HG02610 (cell line): ENCODE data around the gene PPP1R3F.

ENCODE experiments used
- ATAC-seq: cut with Tn5 transposase; IDR thresholded peaks from one replicate; pipeline ENCODE4 v1.9.1; 2021; ENCODE audit warnings: mild to moderate bottlenecking, moderate library complexity; ENCODE audit not compliant: unreplicated experiment

The PPP1R3F gene

GRCh38 chrX:49247916-49248811, 21.4 kb upstream of the PPP1R3F start:
- no peak for ATAC-seq

- ATAC-seq, result no peak
These were observed 20.5 kb upstream of the PPP1R3F start for GRCh38 chrX:49249071-49249470.

GRCh38 chrX:49249616-49250015, 20.0 kb upstream of the PPP1R3F start:
- ATAC-seq, result no peak

- ATAC-seq, result no peak
These were observed 19.5 kb upstream of the PPP1R3F start for GRCh38 chrX:49250066-49250465.

GRCh38 chrX:49250578-49250977, 19.0 kb upstream of the PPP1R3F start:
- no peak for ATAC-seq

- ATAC-seq, result no peak
These were observed 18.3 kb upstream of the PPP1R3F start for GRCh38 chrX:49251325-49251724.

- ATAC-seq, result no peak
These were observed 15.0 kb upstream of the PPP1R3F start for GRCh38 chrX:49254639-49255038.

- no peak for ATAC-seq
These were observed 13.2 kb upstream of the PPP1R3F start for GRCh38 chrX:49256268-49256995.

GRCh38 chrX:49257074-49257790, 12.4 kb upstream of the PPP1R3F start:
- ATAC-seq, result no peak

GRCh38 chrX:49257846-49258748, 11.5 kb upstream of the PPP1R3F start:
- no peak for ATAC-seq

GRCh38 chrX:49258749-49259124, 10.9 kb upstream of the PPP1R3F start:
- no peak for ATAC-seq

- no peak for ATAC-seq
These were observed 9.2 kb upstream of the PPP1R3F start for GRCh38 chrX:49260221-49260985.

- ATAC-seq, result no peak
These were observed 7.0 kb upstream of the PPP1R3F start for GRCh38 chrX:49262603-49263002.

- no peak for ATAC-seq
These were observed 6.0 kb upstream of the PPP1R3F start for GRCh38 chrX:49263631-49264030.

- ATAC-seq, result no peak
These were observed 5.1 kb upstream of the PPP1R3F start, which contains the start of gene FOXP3 for GRCh38 chrX:49264460-49264859. FOXP3 (minus strand) TSS chrX:49264710; CDS start chrX:49258505, 6,205 bp downstream.

- no peak for ATAC-seq
These were observed 2.8 kb upstream of the PPP1R3F start for GRCh38 chrX:49266523-49267445.

- no peak for ATAC-seq
These were observed 937 bp upstream of the PPP1R3F start for GRCh38 chrX:49268702-49269009.

- peak; percentile 90 for ATAC-seq
These were observed 405 bp upstream of the PPP1R3F start for GRCh38 chrX:49269010-49269766.
